Pons (tissue), 1 donor: ENCODE measurements around the gene KCNN3.
A peak's percentile ranks its signal among the peaks of the same experiment; 100 is the strongest.

Source experiments
- DNase-seq: peaks from one replicate; pipeline ENCODE4 v3.0.0-alpha.2; 2016; ENCODE audit warnings: low spot score

Gene KCNN3

GRCh38 chr1:154748405-154748775 is 121.7 kb downstream of the KCNN3 start:
- DNase-seq = no peak

GRCh38 chr1:154747740-154748404 is 122.2 kb downstream of the KCNN3 start:
- no peak for DNase-seq

GRCh38 chr1:154747380-154747739 is 122.7 kb downstream of the KCNN3 start:
- DNase-seq = no peak

GRCh38 chr1:154746622-154747299 is 123.3 kb downstream of the KCNN3 start:
- no peak for DNase-seq

- DNase-seq = no peak
These were observed 124.2 kb downstream of the KCNN3 start for GRCh38 chr1:154745750-154746425.

GRCh38 chr1:154745286-154745731 is 124.8 kb downstream of the KCNN3 start:
- DNase-seq = no peak

- peak; percentile 45 for DNase-seq
These were observed 125.6 kb downstream of the KCNN3 start for GRCh38 chr1:154744352-154745035.

GRCh38 chr1:154743526-154744036 is 126.5 kb downstream of the KCNN3 start:
- no peak for DNase-seq

GRCh38 chr1:154742606-154743005 is 127.5 kb downstream of the KCNN3 start:
- no peak for DNase-seq

- DNase-seq = no peak
These were observed 128.2 kb downstream of the KCNN3 start for GRCh38 chr1:154741741-154742495.

GRCh38 chr1:154741327-154741726 is 128.8 kb downstream of the KCNN3 start:
- DNase-seq = no peak

- DNase-seq = no peak
These were observed 130.4 kb downstream of the KCNN3 start for GRCh38 chr1:154739654-154740053.

GRCh38 chr1:154736841-154737240 is 133.2 kb downstream of the KCNN3 start:
- DNase-seq = no peak

- no peak for DNase-seq
These were observed 134.3 kb downstream of the KCNN3 start for GRCh38 chr1:154735804-154736168.

GRCh38 chr1:154735061-154735803 is 134.8 kb downstream of the KCNN3 start:
- no peak for DNase-seq

GRCh38 chr1:154733621-154734020 is 136.5 kb downstream of the KCNN3 start:
- no peak for DNase-seq

- peak; percentile 56 for DNase-seq
These were observed 139.0 kb downstream of the KCNN3 start for GRCh38 chr1:154730986-154731489.

GRCh38 chr1:154730259-154730658 is 139.8 kb downstream of the KCNN3 start:
- no peak for DNase-seq

- DNase-seq = no peak
These were observed 140.5 kb downstream of the KCNN3 start for GRCh38 chr1:154729577-154729976.

GRCh38 chr1:154729031-154729442 is 141.0 kb downstream of the KCNN3 start:
- no peak for DNase-seq
